C4-2B (cell line): Measurements from ENCODE around the gene CDK5.

Experiments
- H3K27ac ChIP-seq: fragments of 450-650 bp; 2 replicates; pipeline ENCODE4 v1.5.1; 2017
- CTCF ChIP-seq: fragments of 450-650 bp; conservative IDR thresholded peaks from 2 replicates; pipeline ENCODE4 v1.5.1; 2017; ENCODE audit warnings: mild to moderate bottlenecking
- ZFX ChIP-seq: fragments of 450-650 bp; IDR thresholded peaks from 2 replicates; pipeline ENCODE4 v1.6.1; 2017

CDK5 gene

GRCh38 chr7:151099486-151100211, 42.0 kb upstream of the CDK5 start:
- H3K27ac ChIP-seq, result no peak overlapping the region
- TF ChIP-seq CTCF (no peak), ZFX (no peak)

- TF ChIP-seq ZFX (no peak), CTCF (no peak)
- no peak overlapping the region for H3K27ac ChIP-seq
Observed at GRCh38 chr7:151095828-151096475, 38.3 kb upstream of the CDK5 start.

GRCh38 chr7:151095123-151095797, 37.6 kb upstream of the CDK5 start:
- H3K27ac ChIP-seq, result no peak overlapping the region
- TF ChIP-seq ZFX (no peak), CTCF (no peak)

GRCh38 chr7:151094675-151095074, 37.0 kb upstream of the CDK5 start:
- no peak overlapping the region for H3K27ac ChIP-seq
- TF ChIP-seq ZFX, result no peak

- TF ChIP-seq CTCF (no peak), ZFX (no peak)
Observed at GRCh38 chr7:151093748-151094147, 36.1 kb upstream of the CDK5 start.

GRCh38 chr7:151091988-151092387, 34.3 kb upstream of the CDK5 start:
- H3K27ac ChIP-seq, result no peak overlapping the region
- TF ChIP-seq ZFX (no peak), CTCF (no peak)

More at GRCh38 chr7:151093748-151094147, 36.1 kb upstream of the CDK5 start:
- no peak overlapping the region for H3K27ac ChIP-seq

- no peak overlapping the region for H3K27ac ChIP-seq
- TF ChIP-seq CTCF, result peak; percentile 88
- no peak for TF ChIP-seq ZFX
Observed at GRCh38 chr7:151091431-151091830, 33.7 kb upstream of the CDK5 start.
